HepG2 (cell line): ENCODE measurements around the gene MYLK. TPM values are rescaled to one million over a fixed set of nuclear protein-coding genes. Genes with fewer than 3 reads are reported as not detected.

Experiments used
- ATAC-seq: fragments of 200-7000 bp; cut with Tn5 transposase; 3 replicates; pipeline ENCODE4 v1.9.1; 2020; ENCODE audit warnings: mild to moderate bottlenecking, moderate library complexity
- BruUV-seq: library from RNA; stranded (reverse); fragments of 400-500 nt; replicated peaks from 2 replicates; lab custom pipeline; 2021; lab: Mats Ljungman, UMichigan
- CTCF ChIA-PET: fragments of 300-600 bp; formaldehyde crosslinking; extraction: SDS; loops from one replicate; lab custom pipeline; 2021; ENCODE audit warnings: low total read pairs, inconsistent platforms, low intra/inter-chr PET ratio; lab: Yijun Ruan, JAX
- POLR2A ChIA-PET: fragments of 350-600 bp; sonication (Branson Sonifier 250); formaldehyde crosslinking; loops from one replicate; lab custom pipeline; 2020; ENCODE audit warnings: antibody characterized with exemption, inconsistent platforms; lab: Yijun Ruan, JAX
- DNase-seq: peaks from one replicate; pipeline ENCODE4 v3.0.0-alpha.2; 2015; ENCODE audit warnings: low spot score
- FAIRE-seq: peaks from 3 replicates; lab custom pipeline; 2011; peaks lifted over from hg19 to GRCh38; lab: Jason Lieb, UNC
- H2AFZ ChIP-seq: one replicate; pipeline ENCODE4 v1.6.1; 2011; ENCODE audit warnings: low read length, inconsistent platforms
- H3K27ac ChIP-seq: fragments of 300-600 bp; 3 replicates; pipeline ENCODE4 v1.8.0; 2011; ENCODE audit warnings: mixed run types, mild to moderate bottlenecking, mixed read lengths, low read length, inconsistent platforms; ENCODE audit not compliant: insufficient read depth; ENCODE audit errors: extremely low read length
- H3K27me3 ChIP-seq, 2 experiments: fragments of 200-600 bp in 1 of 2; 2 replicates in 1 of 2; 3 replicates in 1 of 2; pipeline versions ENCODE4 v1.6.0 to v1.8.0; 2011; ENCODE audit warnings: low read length in 2 of 2, mild to moderate bottlenecking in 2 of 2, moderate library complexity in 2 of 2, inconsistent platforms in 1 of 2; ENCODE audit not compliant: insufficient read depth in 2 of 2, control insufficient read depth in 1 of 2
- H3K36me3 ChIP-seq, 2 experiments: fragments of 200-600 bp in 1 of 2; replicated peaks in 1 of 2; 2 replicates in 1 of 2; 3 replicates in 1 of 2; pipeline versions ENCODE4 v1.5.1 to v1.8.0; 2011; ENCODE audit warnings: low read length in 2 of 2, inconsistent platforms in 1 of 2; ENCODE audit not compliant: insufficient read depth in 2 of 2, control insufficient read depth in 1 of 2
- H3K4me1 ChIP-seq: 2 replicates; pipeline ENCODE4 v1.5.1; 2012; ENCODE audit warnings: low read length, inconsistent platforms; ENCODE audit not compliant: insufficient read depth
- H3K4me2 ChIP-seq: 2 replicates; pipeline ENCODE4 v1.6.0; 2011; ENCODE audit warnings: low read depth, low read length, inconsistent platforms
- H3K4me3 ChIP-seq, 3 experiments: fragments of 200-600 bp in 1 of 3; sonication (generic), shearing (Covaris generic) in 1 of 3; replicated peaks in 1 of 3; 2 replicates each; pipeline ENCODE4 v1.5.1; 2011 to 2016; ENCODE audit warnings: low read length in 3 of 3, inconsistent platforms in 2 of 3, low read depth in 2 of 3, mild to moderate bottlenecking in 2 of 3, control low read depth in 1 of 3, mixed read lengths in 1 of 3; ENCODE audit not compliant: insufficient read depth in 1 of 3
- H3K79me2 ChIP-seq: one replicate; pipeline ENCODE4 v1.6.1; 2011; ENCODE audit warnings: low read length, inconsistent platforms; ENCODE audit not compliant: insufficient read depth
- H3K9ac ChIP-seq: 2 replicates; pipeline ENCODE4 v1.6.0; 2011; ENCODE audit warnings: mild to moderate bottlenecking, low read depth, low read length, inconsistent platforms; ENCODE audit not compliant: insufficient read depth
- H3K9me3 ChIP-seq: 2 replicates; pipeline ENCODE4 v1.5.1; 2012; ENCODE audit warnings: mild to moderate bottlenecking, low read length
- H4K20me1 ChIP-seq: 2 replicates; pipeline ENCODE4 v1.6.0; 2011; ENCODE audit warnings: inconsistent platforms, mild to moderate bottlenecking, low read length, moderate library complexity; ENCODE audit not compliant: insufficient read depth
- ATF2 ChIP-seq: sonication (generic); formaldehyde crosslinking; IDR thresholded peaks from 2 replicates; pipeline ENCODE4 v1.4.0; 2020; ENCODE audit warnings: missing genetic modification reagents
- JUN ChIP-seq: sonication (generic); formaldehyde crosslinking; IDR thresholded peaks from 2 replicates; pipeline ENCODE4 v1.4.0; 2020; ENCODE audit warnings: mild to moderate bottlenecking, missing genetic modification reagents
- RFXANK ChIP-seq: IDR thresholded peaks from 2 replicates; pipeline ENCODE4 v1.6.1; 2016
- TBX2 ChIP-seq: sonication (generic); formaldehyde crosslinking; IDR thresholded peaks from 2 replicates; pipeline ENCODE4 v1.5.0; 2020; ENCODE audit warnings: missing genetic modification reagents, mild to moderate bottlenecking, borderline replicate concordance
- ZBTB44 ChIP-seq: sonication (generic); formaldehyde crosslinking; IDR thresholded peaks from 2 replicates; pipeline ENCODE4 v1.4.0; 2020; ENCODE audit warnings: missing genetic modification reagents
- ZFY ChIP-seq: sonication (generic); formaldehyde crosslinking; IDR thresholded peaks from 2 replicates; pipeline ENCODE4 v1.4.0; 2020; ENCODE audit warnings: missing genetic modification reagents
- ZNF101 ChIP-seq: sonication (generic); formaldehyde crosslinking; IDR thresholded peaks from 2 replicates; pipeline ENCODE4 v1.4.0; 2020; ENCODE audit warnings: mild to moderate bottlenecking, low read depth, missing genetic modification reagents, borderline replicate concordance
- ZNF562 ChIP-seq: sonication (generic); formaldehyde crosslinking; IDR thresholded peaks from 2 replicates; pipeline ENCODE4 v1.8.0; 2022; ENCODE audit warnings: missing genetic modification reagents, borderline replicate concordance
- ZNF775 ChIP-seq: sonication (generic); formaldehyde crosslinking; IDR thresholded peaks from 2 replicates; pipeline ENCODE4 v1.4.0; 2020; ENCODE audit warnings: missing genetic modification reagents, mild to moderate bottlenecking, moderate library complexity, borderline replicate concordance
- WGBS: methylation state at CpG from one replicate; pipeline ENCODE4 v1.1.6; 2017; ENCODE audit warnings: low lambda C conversion rate; 5-methylcytosine and 5-hydroxymethylcytosine counted together
- in situ Hi-C: cut with HindIII; loops from 2 replicates; pipeline ENCODE4 v1.10.0; 2017; ENCODE audit warnings: low pct_unique_long_range_greater_than_20kb; ENCODE audit not compliant: extremely low pct_ligation_motif_present
- intact Hi-C: fragments of 100-400 bp; cut with micrococcal nuclease; formaldehyde crosslinking; loops from one replicate; pipeline ENCODE4 v1.10.0; 2022; ENCODE audit not compliant: unreplicated experiment
- polyA plus RNA-seq, 8 experiments: library from polyadenylated mRNA; depleted of rRNA in 3 of 8; stranded (reverse) in 7 of 8; unstranded in 1 of 8; fragments of >200 nt; fragmentation: Illumina TruSeq in 4 of 8; extraction: Trizol in 4 of 8; gene quantifications; 2 replicates each; pipeline versions ENCODE4 v1.2.1 to v1.2.3, GENCODE V29; 2011 to 2016; ENCODE audit warnings: low read depth in 4 of 8, missing spikeins in 1 of 8, mixed read lengths in 1 of 8; ENCODE audit not compliant: insufficient read depth in 1 of 8
- total RNA-seq, 5 experiments: library from RNA; depleted of rRNA; stranded (reverse); fragments of >200 nt; fragmentation: Illumina TruSeq; extraction: Trizol; gene quantifications; 2 replicates each; pipeline ENCODE4 v1.2.3, GENCODE V29; 2016; ENCODE audit warnings: low read depth in 1 of 5

The MYLK gene
- total and polyA plus RNA-seq, 2 of the 13 experiments (the other 11 are each of a cell fraction or from before 2014, with no cell fraction given), result 10.6 to 34.9 TPM

- in situ Hi-C loops, result no loop called here
- Histone ChIP-seq H3K27me3 (no peaks in the 10 kb centered on the region), H3K9ac (no peak overlapping the region), H3K4me2 (no peak overlapping the region), H3K9me3 (peaks cover 21% of the 10 kb centered on the region), H3K27ac (no peak overlapping the region), H2AFZ (no peak overlapping the region)
- BruUV-seq, result no TSS peak
- intact Hi-C loops, result no loop called here
- CTCF ChIA-PET, result no interaction called here
- no peak for DNase-seq
- FAIRE-seq, result no peak
- 94% methylated on average over 3 of the region's 3 CpGs for WGBS
- TF ChIP-seq ZNF562, result no peak
- no peak for TF ChIP-seq ATF2
- no peak for TF ChIP-seq ZNF775 (CRISPR knock-in tag)
- TF ChIP-seq ZNF101 (CRISPR knock-in tag), result no peak
- no peak for TF ChIP-seq RFXANK (CRISPR knock-in tag)
- no peak for TF ChIP-seq TBX2 (CRISPR knock-in tag)
- no peak for TF ChIP-seq ZFY (CRISPR knock-in tag)
- no peak for TF ChIP-seq ZBTB44 (CRISPR knock-in tag)
- TF ChIP-seq JUN (CRISPR knock-in tag), result no peak
- TF ChIP-seq, all 625 proteins: peak for 0
- Histone ChIP-seq H3K4me3 (no peak overlapping the region), H3K79me2 (no peaks in the 10 kb centered on the region), H3K4me1 (peaks cover 8% of the 10 kb centered on the region; the same call in 1 of the 2 replicates), H3K36me3 (no peaks in the 10 kb centered on the region; a peak in 1 of 5 replicates), H4K20me1 (no peaks in the 10 kb centered on the region)
- POLR2A ChIA-PET, result no interaction called here
- ATAC-seq, result no peak
Observed at GRCh38 chr3:123593381-123593780, 290.8 kb downstream of the MYLK start.
